Measurements from ENCODE around the gene NINJ1.

- TF ChIP-seq CTCF (IDR thresholded peaks at IDR 0.05) (no peak), POLR2A (IDR thresholded peaks at IDR 0.05) (peak; percentile 94)
These were observed 37.8 kb downstream of the NINJ1 start, which contains the start of gene CARD19 for GRCh38 chr9:93096131-93096802.
